K562 (cell line): ENCODE results near the gene TRIO. TPM values are rescaled to one million over a fixed set of nuclear protein-coding genes. Genes with fewer than 3 reads are reported as not detected.

Experiments
- E2F8 ChIP-seq: fragments of 450-650 bp; IDR thresholded peaks from 2 replicates; pipeline ENCODE4 v1.7.1; 2018; ENCODE audit warnings: mild to moderate bottlenecking, low read depth; ENCODE audit not compliant: partially characterized antibody
- GTF2A2 ChIP-seq: IDR thresholded peaks from 2 replicates; pipeline ENCODE4 v1.6.1; 2016; ENCODE audit warnings: mild to moderate bottlenecking, missing genetic modification characterization, missing compliant biosample characterization
- GTF2B ChIP-seq: IDR thresholded peaks from 2 replicates; pipeline ENCODE4 v1.6.1; 2011; ENCODE audit not compliant: insufficient read length; ENCODE audit errors: extremely low read depth
- HDAC3 ChIP-seq: fragments of 450-650 bp; IDR thresholded peaks from 2 replicates; pipeline ENCODE4 v1.6.1; 2018; ENCODE audit warnings: borderline replicate concordance, mild to moderate bottlenecking, moderate library complexity; ENCODE audit not compliant: partially characterized antibody
- HIVEP1 ChIP-seq: fragments of 250-450 bp; sonication (Bioruptor Pico); IDR thresholded peaks from 2 replicates; pipeline ENCODE4 v1.4.0; 2020; ENCODE audit warnings: mild to moderate bottlenecking
- PPARD ChIP-seq: fragments of 250-450 bp; sonication (Bioruptor Pico); IDR thresholded peaks from 2 replicates; pipeline ENCODE4 v1.8.0; 2022; ENCODE audit warnings: inconsistent platforms, mild to moderate bottlenecking, moderate library complexity
- ZBTB2 ChIP-seq: fragments of 450-650 bp; IDR thresholded peaks from 2 replicates; pipeline ENCODE4 v1.6.1; 2016; ENCODE audit warnings: antibody characterized with exemption
- ZNF24 ChIP-seq: fragments of 450-650 bp; IDR thresholded peaks from 2 replicates; pipeline ENCODE4 v1.6.1; 2016
- ZNF395 ChIP-seq: fragments of 200-800 bp; sonication (Bioruptor generic); IDR thresholded peaks from 2 replicates; pipeline ENCODE4 v1.6.1; 2017; ENCODE audit warnings: missing genetic modification characterization, missing compliant biosample characterization
- polyA plus RNA-seq, 8 experiments: library from polyadenylated mRNA; depleted of rRNA in 4 of 8; stranded (reverse) in 5 of 8; unstranded in 3 of 8; fragments of >200 nt; fragmentation: Nextera tagmentation in 2 of 8; fragmentation: Illumina TruSeq in 1 of 8; extraction: Ambion mirVana in 2 of 8; extraction: Trizol in 1 of 8; gene quantifications; 2 replicates each; pipeline versions ENCODE4 v1.2.1 to v1.2.3, GENCODE V29; 2011 to 2014; ENCODE audit warnings: inconsistent platforms in 1 of 8, missing spikeins in 1 of 8
- total RNA-seq, 7 experiments: library from RNA; depleted of rRNA in 6 of 7; stranded (reverse); fragments of >200 nt in 6 of 7; fragmentation: Illumina TruSeq in 2 of 7; extraction: Trizol in 2 of 7; gene quantifications; 2 replicates each; pipeline versions ENCODE4 v1.2.1 to v1.2.3, GENCODE V29; 2011 to 2021; ENCODE audit warnings: low replicate concordance in 1 of 7

TRIO gene
- total and polyA plus RNA-seq, 9 of the 15 experiments (the other 6 are each of a cell fraction or from before 2014, with no cell fraction given) = 0.24 to 5.0 (median 1.1) TPM

- no peak for TF ChIP-seq GTF2B
- TF ChIP-seq HIVEP1 = no peak
- TF ChIP-seq ZNF395 (CRISPR knock-in tag) = no peak
- no peak for TF ChIP-seq HDAC3
- TF ChIP-seq GTF2A2 (tag) = no peak
- TF ChIP-seq PPARD (CRISPR knock-in tag) = no peak
- no peak for TF ChIP-seq ZNF24
- no peak for TF ChIP-seq ZBTB2
- TF ChIP-seq E2F8 = no peak
Measured at GRCh38 chr5:14202462-14202861, 59.3 kb downstream of the TRIO start (continued).
